Tibial nerve (tissue), 4 donors: ENCODE results near the gene MIGA1.

ENCODE experiments used
- EP300 ChIP-seq, 2 donors: sonication (generic); formaldehyde crosslinking; IDR thresholded peaks; one replicate each; pipeline ENCODE4 v1.6.1; 2017; ENCODE audit warnings: antibody characterized with exemption in 2 of 2, mild to moderate bottlenecking in 1 of 2
- POLR2A ChIP-seq, 2 donors: fragments of 450-650 bp; IDR thresholded peaks; one replicate each; pipeline ENCODE4 v1.6.1; 2017; ENCODE audit warnings: antibody characterized with exemption in 2 of 2, mild to moderate bottlenecking in 2 of 2, moderate library complexity in 2 of 2
- TF ChIP-seq, protein P1 (sequence below), 5 experiments: fragments of 200-600 bp in 3 of 5; fragments of 450-650 bp in 2 of 5; sonication (generic) in 3 of 5; IDR thresholded peaks; one replicate each; pipeline ENCODE4 v1.5.1; 2016 to 2019; ENCODE audit warnings: antibody characterized with exemption in 5 of 5, mild to moderate bottlenecking in 3 of 5, moderate library complexity in 2 of 5

DNA sequence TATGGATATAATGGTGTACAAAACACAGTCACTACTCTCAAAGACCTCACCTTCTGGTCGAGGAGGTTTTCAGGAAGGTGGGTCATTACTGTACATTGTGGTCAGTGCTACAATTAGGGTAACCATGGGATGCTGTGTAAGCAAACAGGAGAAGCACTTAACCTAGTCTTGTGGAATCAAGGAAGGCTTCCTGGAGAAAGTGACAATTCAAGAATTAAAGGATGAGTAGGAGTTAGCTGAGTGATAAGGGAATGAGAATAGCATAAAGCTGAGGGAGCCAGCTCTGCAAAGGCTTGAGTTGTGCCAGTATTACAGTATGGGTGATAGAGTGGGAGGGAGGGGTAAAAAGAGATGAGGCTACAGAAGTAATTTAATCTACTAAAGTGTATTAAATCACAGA is 126.2 kb downstream of the MIGA1 start:
- TF ChIP-seq, protein P1, sequence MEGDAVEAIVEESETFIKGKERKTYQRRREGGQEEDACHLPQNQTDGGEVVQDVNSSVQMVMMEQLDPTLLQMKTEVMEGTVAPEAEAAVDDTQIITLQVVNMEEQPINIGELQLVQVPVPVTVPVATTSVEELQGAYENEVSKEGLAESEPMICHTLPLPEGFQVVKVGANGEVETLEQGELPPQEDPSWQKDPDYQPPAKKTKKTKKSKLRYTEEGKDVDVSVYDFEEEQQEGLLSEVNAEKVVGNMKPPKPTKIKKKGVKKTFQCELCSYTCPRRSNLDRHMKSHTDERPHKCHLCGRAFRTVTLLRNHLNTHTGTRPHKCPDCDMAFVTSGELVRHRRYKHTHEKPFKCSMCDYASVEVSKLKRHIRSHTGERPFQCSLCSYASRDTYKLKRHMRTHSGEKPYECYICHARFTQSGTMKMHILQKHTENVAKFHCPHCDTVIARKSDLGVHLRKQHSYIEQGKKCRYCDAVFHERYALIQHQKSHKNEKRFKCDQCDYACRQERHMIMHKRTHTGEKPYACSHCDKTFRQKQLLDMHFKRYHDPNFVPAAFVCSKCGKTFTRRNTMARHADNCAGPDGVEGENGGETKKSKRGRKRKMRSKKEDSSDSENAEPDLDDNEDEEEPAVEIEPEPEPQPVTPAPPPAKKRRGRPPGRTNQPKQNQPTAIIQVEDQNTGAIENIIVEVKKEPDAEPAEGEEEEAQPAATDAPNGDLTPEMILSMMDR (IDR thresholded peaks at IDR 0.05), result no peak
- TF ChIP-seq POLR2A (IDR thresholded peaks at IDR 0.05) (no peak), EP300 (IDR thresholded peaks at IDR 0.05) (no peak)
